ENCODE results near the gene DDX51.
"Not testable (repeated sequence)": the region's sequence is repeated elsewhere in the genome, so short reads cannot be mapped to it uniquely, and the experiment has no call there.

DDX51 gene

GRCh38 chr12:132152953-132153352 is 8.8 kb upstream of the DDX51 start:
- DNase-seq = no peak

GRCh38 chr12:132152411-132152821 is 8.3 kb upstream of the DDX51 start:
- no peak for DNase-seq

GRCh38 chr12:132151766-132152410 is 7.8 kb upstream of the DDX51 start:
- DNase-seq = no peak

GRCh38 chr12:132151145-132151765 is 7.1 kb upstream of the DDX51 start:
- no peak for DNase-seq

GRCh38 chr12:132150780-132151144 is 6.6 kb upstream of the DDX51 start:
- DNase-seq = no peak

- DNase-seq = not testable (repeated sequence)
Measured at GRCh38 chr12:132149526-132149925, 5.4 kb upstream of the DDX51 start.

- no peak for DNase-seq
Measured at GRCh38 chr12:132148368-132149045, 4.4 kb upstream of the DDX51 start.

- DNase-seq = no peak
Measured at GRCh38 chr12:132147423-132148367, 3.6 kb upstream of the DDX51 start.

- DNase-seq = no peak
Measured at GRCh38 chr12:132146772-132147422, 2.8 kb upstream of the DDX51 start.

GRCh38 chr12:132146098-132146497 is 2.0 kb upstream of the DDX51 start:
- no peak for DNase-seq

- no peak for DNase-seq
Measured at GRCh38 chr12:132145334-132145733, 1.2 kb upstream of the DDX51 start.

GRCh38 chr12:132144810-132145168 is 670 bp upstream of the DDX51 start:
- DNase-seq = no peak

- DNase-seq = no peak
Measured at GRCh38 chr12:132143336-132144071, 615 bp downstream of the DDX51 start.

- no peak for DNase-seq
Measured at GRCh38 chr12:132142679-132143335, 1.3 kb downstream of the DDX51 start.

GRCh38 chr12:132141976-132142678 is 2.0 kb downstream of the DDX51 start:
- no peak for DNase-seq

- DNase-seq = no peak
Measured at GRCh38 chr12:132140918-132141841, 2.9 kb downstream of the DDX51 start.

GRCh38 chr12:132140501-132140900 is 3.6 kb downstream of the DDX51 start:
- DNase-seq = no peak

GRCh38 chr12:132139912-132140311 is 4.2 kb downstream of the DDX51 start:
- DNase-seq = no peak

Data from NCI-H226 (cell line).